GM10847 (cell line): ENCODE results near the gene CISH.

Experiments used
- POLR2A ChIP-seq: IDR thresholded peaks from 2 replicates; pipeline ENCODE4 v1.6.1; 2011; ENCODE audit not compliant: insufficient read length; ENCODE audit errors: extremely low read depth

CISH gene

DNA sequence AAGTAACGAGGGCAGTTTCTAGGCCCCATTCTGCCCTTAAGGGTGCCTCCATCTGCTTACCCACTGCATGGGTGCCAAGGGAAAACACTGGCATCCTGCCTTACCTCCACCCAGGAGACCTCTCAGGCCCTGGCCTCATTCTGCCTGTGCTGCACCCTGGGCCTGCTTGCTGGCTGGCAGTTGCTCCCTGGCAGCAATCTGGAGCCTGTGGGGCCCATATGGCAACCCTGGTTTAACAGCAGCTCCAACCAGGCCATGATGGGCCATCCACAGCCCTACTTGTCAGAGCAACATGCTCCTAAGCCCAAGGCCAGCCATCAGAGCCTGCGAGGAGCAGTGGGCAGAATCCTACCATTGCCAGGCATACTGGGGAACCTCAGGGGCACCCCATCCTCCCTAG lies 47.7 kb downstream of the CISH start:
- TF ChIP-seq POLR2A = no peak

DNA sequence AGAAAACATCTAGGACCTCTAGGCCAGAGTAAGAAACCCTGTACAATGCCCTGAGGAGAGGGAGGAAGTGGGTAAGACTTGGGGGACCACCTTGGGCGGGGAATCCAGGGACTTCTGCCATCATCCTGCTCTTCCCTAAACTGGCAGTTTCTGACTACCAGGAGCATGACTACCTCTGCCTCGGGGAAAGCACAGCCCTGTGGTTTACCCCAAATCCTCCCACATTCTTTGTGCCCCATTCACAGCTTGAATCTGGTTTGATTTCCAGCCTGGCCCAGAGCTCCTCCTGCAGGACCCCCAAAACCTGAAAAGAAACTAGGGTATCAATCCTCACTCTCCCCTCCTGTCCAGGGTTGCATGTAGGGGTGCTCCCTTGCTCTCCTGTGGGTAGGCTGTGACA lies 48.7 kb downstream of the CISH start:
- no peak for TF ChIP-seq POLR2A

DNA sequence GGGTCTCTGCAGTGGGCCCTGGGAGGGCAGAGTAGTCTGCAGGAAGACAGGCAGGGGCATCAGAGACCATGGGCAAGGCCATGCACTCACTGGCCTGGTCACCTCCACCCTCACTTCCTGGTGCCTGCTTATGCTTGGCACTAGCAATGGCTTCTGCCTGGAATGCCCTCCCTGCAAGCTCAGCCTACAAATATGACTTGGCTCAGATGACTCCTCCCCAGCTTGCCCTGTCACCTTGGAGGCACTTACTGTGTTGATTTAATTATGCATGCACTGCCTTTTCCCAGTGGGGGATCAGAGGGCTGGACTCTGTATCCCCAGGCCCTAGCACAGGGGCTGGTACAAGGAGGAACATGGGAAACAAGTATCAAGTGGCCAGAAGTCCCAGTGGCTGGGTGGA lies 51.9 kb downstream of the CISH start:
- TF ChIP-seq POLR2A = no peak

DNA sequence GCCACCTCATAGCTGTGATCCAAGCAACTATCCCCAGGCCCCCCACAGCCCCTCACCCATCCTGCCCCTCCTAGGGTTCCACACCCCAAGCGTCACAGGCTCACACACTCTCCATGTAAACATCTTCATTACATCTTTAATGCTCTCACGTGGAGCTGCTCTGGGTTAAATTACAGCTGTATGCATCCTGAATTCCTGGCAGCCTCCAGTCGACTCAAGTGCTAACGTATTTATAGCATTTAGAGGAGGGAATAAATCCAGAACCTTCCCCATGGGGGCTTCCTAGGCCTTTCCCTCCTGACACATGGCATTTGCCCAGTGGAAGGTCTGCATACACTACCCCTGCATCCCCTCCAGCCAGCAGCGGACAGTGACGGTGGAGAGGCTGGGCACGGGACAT lies 53.7 kb downstream of the CISH start:
- TF ChIP-seq POLR2A = no peak

DNA sequence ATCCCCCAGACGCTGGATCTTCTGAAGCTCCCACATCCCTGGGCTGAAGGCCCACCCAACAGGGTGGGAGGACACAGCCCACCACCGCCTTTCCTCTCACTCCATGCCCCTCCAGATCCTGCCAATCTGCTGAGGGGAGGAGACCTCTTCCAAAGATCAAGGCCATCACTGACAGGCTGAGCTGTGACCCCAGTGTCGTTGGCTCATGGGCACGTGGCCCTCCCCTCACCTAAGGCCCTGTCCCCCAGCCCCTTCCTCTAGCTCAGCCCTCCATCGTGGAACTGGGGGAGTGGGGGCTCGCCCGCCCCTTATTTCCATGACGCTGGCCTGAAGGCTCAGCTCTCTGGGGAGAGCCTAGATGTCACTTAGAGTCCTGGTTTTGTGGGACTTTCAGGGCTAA lies 54.5 kb downstream of the CISH start:
- TF ChIP-seq POLR2A = no peak
